Measurements from ENCODE around the gene POTEJ. TPM values are rescaled to one million over a fixed set of nuclear protein-coding genes. Genes with fewer than 3 reads are reported as not detected.
"Not testable (repeated sequence)": the region's sequence is repeated elsewhere in the genome, so short reads cannot be mapped to it uniquely, and the experiment has no call there.

The POTEJ gene
- total RNA-seq, 1 experiment from 2014 or later, result not detected

DNA sequence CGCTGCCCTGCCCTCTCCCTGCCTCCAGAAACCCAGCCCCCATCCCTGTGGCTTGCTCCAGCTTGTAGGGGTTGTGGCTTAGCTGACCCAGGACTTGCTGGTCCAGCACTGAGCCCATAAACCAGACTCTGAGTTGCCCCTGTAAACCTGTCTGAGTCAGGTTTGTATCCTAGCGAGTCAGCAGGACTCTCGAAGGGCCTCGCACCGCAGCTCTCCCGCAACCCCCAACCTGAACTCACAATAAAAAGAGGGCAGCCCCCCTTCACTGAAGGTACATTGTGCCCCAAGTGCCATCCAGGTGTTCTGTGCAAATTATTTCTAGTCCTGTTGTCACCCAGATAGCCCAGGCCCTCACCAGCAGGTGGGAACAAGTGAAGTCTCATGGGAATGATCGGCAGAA, 29.7 kb upstream of the POTEJ start:
- H3K9me3 ChIP-seq (ENCODE audit: low read length); H3K27me3 ChIP-seq (ENCODE audit: low read length); H3K4me2 ChIP-seq (ENCODE audit: low read length); H3F3A ChIP-seq (ENCODE audit: low read length, unreplicated experiment); H3K9me2 ChIP-seq (replicated peaks; ENCODE audit: low read length); H3K79me2 ChIP-seq (ENCODE audit: low read length); ATAC-seq; H3K27ac ChIP-seq (ENCODE audit: low read length); intact Hi-C loops (cut with micrococcal nuclease); BruUV-seq (replicated peaks); H3K9ac ChIP-seq (ENCODE audit: low read length); H2AFZ ChIP-seq (ENCODE audit: low read length); POLR2A ChIA-PET (ENCODE audit: unreplicated experiment); H4K20me1 ChIP-seq (ENCODE audit: low read length); H3K4me1 ChIP-seq (ENCODE audit: insufficient read depth, low read length); H3K36me3 ChIP-seq (ENCODE audit: low read depth, low read length); CTCF ChIA-PET; H3K4me3 ChIP-seq (ENCODE audit: low read length): not testable (repeated sequence)
- DNase-seq, result peak; percentile 0

GRCh38 chr2:130582970-130583369, 28.3 kb upstream of the POTEJ start:
- H3K36me3 ChIP-seq (ENCODE audit: low read depth, low read length); H3K4me1 ChIP-seq (ENCODE audit: insufficient read depth, low read length); BruUV-seq (replicated peaks); H3K4me3 ChIP-seq (ENCODE audit: low read length); H3K9ac ChIP-seq (ENCODE audit: low read length); intact Hi-C loops (cut with micrococcal nuclease); H4K20me1 ChIP-seq (ENCODE audit: low read length); H3K27ac ChIP-seq (ENCODE audit: low read length); H3K4me2 ChIP-seq (ENCODE audit: low read length); H3K9me3 ChIP-seq (ENCODE audit: low read length); H2AFZ ChIP-seq (ENCODE audit: low read length); H3K27me3 ChIP-seq (ENCODE audit: low read length); H3F3A ChIP-seq (ENCODE audit: low read length, unreplicated experiment); H3K79me2 ChIP-seq (ENCODE audit: low read length); H3K9me2 ChIP-seq (replicated peaks; ENCODE audit: low read length); ATAC-seq; POLR2A ChIA-PET (ENCODE audit: unreplicated experiment); CTCF ChIA-PET; DNase-seq: not testable (repeated sequence)

DNA sequence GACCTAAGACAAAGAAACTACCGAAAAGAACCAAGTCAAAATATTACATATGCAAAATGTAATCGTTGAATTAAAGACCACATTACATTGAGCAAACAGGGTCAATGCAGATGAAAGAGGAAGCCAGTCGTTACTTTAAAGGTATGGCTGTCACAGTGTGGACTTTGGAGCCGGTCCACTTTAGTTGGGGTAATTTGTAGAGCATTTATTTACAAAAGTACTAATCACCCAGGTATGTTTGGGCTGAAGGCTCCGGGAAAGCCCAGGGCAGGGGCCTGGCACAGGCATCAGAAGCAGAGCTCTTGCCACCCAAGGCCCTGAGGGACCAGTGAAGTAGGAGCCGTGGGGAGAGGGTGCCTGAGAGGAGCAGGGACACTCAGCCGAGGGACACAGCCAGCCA, 27.7 kb upstream of the POTEJ start:
- H3F3A ChIP-seq (ENCODE audit: low read length, unreplicated experiment); H2AFZ ChIP-seq (ENCODE audit: low read length); intact Hi-C loops (cut with micrococcal nuclease); CTCF ChIA-PET; H3K4me2 ChIP-seq (ENCODE audit: low read length); H3K9me3 ChIP-seq (ENCODE audit: low read length); H4K20me1 ChIP-seq (ENCODE audit: low read length); H3K36me3 ChIP-seq (ENCODE audit: low read depth, low read length); H3K9me2 ChIP-seq (replicated peaks; ENCODE audit: low read length); POLR2A ChIA-PET (ENCODE audit: unreplicated experiment); H3K4me3 ChIP-seq (ENCODE audit: low read length); H3K79me2 ChIP-seq (ENCODE audit: low read length); H3K9ac ChIP-seq (ENCODE audit: low read length); H3K27ac ChIP-seq (ENCODE audit: low read length); H3K27me3 ChIP-seq (ENCODE audit: low read length); H3K4me1 ChIP-seq (ENCODE audit: insufficient read depth, low read length); DNase-seq; BruUV-seq (replicated peaks): not testable (repeated sequence)
- peak; percentile 37 for ATAC-seq

- H3F3A ChIP-seq (ENCODE audit: low read length, unreplicated experiment); POLR2A ChIA-PET (ENCODE audit: unreplicated experiment); CTCF ChIA-PET; H2AFZ ChIP-seq (ENCODE audit: low read length); H3K9me3 ChIP-seq (ENCODE audit: low read length); H3K4me2 ChIP-seq (ENCODE audit: low read length); H3K4me1 ChIP-seq (ENCODE audit: insufficient read depth, low read length); H3K36me3 ChIP-seq (ENCODE audit: low read depth, low read length); H3K27ac ChIP-seq (ENCODE audit: low read length); H3K27me3 ChIP-seq (ENCODE audit: low read length); H3K9me2 ChIP-seq (replicated peaks; ENCODE audit: low read length); H3K9ac ChIP-seq (ENCODE audit: low read length); H3K4me3 ChIP-seq (ENCODE audit: low read length); H4K20me1 ChIP-seq (ENCODE audit: low read length); ATAC-seq; BruUV-seq (replicated peaks); intact Hi-C loops (cut with micrococcal nuclease); DNase-seq; H3K79me2 ChIP-seq (ENCODE audit: low read length): not testable (repeated sequence)
Measured at GRCh38 chr2:130584726-130585125, 26.5 kb upstream of the POTEJ start.

DNA sequence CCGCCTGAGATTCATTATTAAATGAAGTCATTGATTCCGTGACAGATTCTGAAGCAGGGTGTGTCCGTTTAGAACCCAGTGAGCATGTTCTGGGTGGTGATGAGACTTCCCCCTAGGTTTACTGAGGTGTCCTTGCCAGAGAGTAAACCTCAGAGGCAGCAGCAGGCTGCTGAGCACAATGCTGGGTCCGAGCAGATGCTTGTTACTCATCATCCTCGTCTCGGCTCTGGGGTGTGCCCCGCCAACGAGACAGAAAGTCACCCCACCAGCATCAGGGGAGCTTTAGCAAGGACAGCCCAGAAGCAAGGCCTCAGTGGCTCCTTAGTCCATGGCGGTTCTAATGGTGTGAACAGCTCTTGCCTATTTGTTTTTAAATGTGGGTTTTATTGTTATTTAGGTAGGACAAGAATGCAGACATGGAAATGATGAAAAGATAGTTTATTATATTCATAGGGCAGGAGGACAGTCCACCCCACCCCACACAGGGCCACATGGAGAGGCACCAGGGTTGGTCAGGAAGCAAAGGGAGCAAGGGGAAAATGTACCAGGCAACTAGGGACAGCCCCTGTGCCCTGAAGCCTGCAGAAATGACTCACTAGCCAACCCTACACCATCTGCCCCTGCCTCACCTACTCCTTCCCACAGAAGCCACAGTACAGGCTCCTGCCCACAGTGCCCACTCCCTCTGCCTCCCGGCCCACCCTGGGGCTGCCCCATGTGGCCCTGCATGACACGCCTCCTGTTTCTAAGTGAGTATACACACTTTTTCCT, 22.4 kb upstream of the POTEJ start:
- H3K79me2 ChIP-seq (ENCODE audit: low read length); ATAC-seq; H2AFZ ChIP-seq (ENCODE audit: low read length); POLR2A ChIA-PET (ENCODE audit: unreplicated experiment); H3K36me3 ChIP-seq (ENCODE audit: low read depth, low read length); H3K27me3 ChIP-seq (ENCODE audit: low read length); DNase-seq; H3K4me1 ChIP-seq (ENCODE audit: insufficient read depth, low read length); H3K4me3 ChIP-seq (ENCODE audit: low read length); BruUV-seq (replicated peaks); H3K9me2 ChIP-seq (replicated peaks; ENCODE audit: low read length); H3K9me3 ChIP-seq (ENCODE audit: low read length); intact Hi-C loops (cut with micrococcal nuclease); H3K9ac ChIP-seq (ENCODE audit: low read length); H4K20me1 ChIP-seq (ENCODE audit: low read length); H3K4me2 ChIP-seq (ENCODE audit: low read length); CTCF ChIA-PET; H3K27ac ChIP-seq (ENCODE audit: low read length); H3F3A ChIP-seq (ENCODE audit: low read length, unreplicated experiment): not testable (repeated sequence)

DNA sequence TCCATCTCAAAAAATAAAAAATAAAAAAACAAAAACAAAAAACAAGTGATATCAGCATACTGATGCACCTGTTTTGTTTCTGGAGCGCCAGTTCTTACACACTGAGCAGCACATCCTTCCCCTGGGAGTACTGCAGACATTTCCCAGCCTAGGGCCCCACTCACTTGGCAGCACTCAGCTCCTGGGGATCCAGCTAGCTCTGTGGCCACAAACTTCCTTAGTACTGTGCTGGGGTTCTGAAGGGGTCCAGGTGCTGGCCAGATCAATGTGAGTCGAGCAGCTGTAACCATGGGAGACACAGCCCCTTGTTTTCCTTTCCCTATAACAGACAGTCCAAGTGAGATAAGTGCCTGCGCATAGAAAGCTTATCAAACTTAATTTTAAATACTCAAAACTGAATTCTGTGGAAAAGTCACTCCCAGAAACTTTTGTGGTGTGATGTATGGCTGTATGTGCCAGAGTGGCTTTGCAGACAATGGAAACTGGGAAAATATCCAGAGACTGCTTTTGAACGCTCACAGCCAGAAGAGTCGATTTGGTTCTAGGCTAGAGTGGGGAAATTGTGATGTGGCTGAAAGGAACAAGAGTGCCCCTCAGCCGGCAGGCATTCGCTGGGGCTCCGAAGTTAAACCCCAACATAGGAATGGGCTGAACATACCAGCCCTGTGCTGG, 20.9 kb upstream of the POTEJ start:
- H3K27ac ChIP-seq (ENCODE audit: low read length); CTCF ChIA-PET; H3K27me3 ChIP-seq (ENCODE audit: low read length); H3F3A ChIP-seq (ENCODE audit: low read length, unreplicated experiment); H3K9ac ChIP-seq (ENCODE audit: low read length); H3K36me3 ChIP-seq (ENCODE audit: low read depth, low read length); H3K9me3 ChIP-seq (ENCODE audit: low read length); intact Hi-C loops (cut with micrococcal nuclease); H3K9me2 ChIP-seq (replicated peaks; ENCODE audit: low read length); DNase-seq; BruUV-seq (replicated peaks); POLR2A ChIA-PET (ENCODE audit: unreplicated experiment); H3K79me2 ChIP-seq (ENCODE audit: low read length); H3K4me1 ChIP-seq (ENCODE audit: insufficient read depth, low read length); H2AFZ ChIP-seq (ENCODE audit: low read length); H3K4me2 ChIP-seq (ENCODE audit: low read length); H3K4me3 ChIP-seq (ENCODE audit: low read length); ATAC-seq; H4K20me1 ChIP-seq (ENCODE audit: low read length): not testable (repeated sequence)

Measured in PC-3 (cell line).